Epithelial cell of esophagus (primary cell): Measurements from ENCODE around the gene ELOF1.
A peak's percentile ranks its signal among the peaks of the same experiment; 100 is the strongest.
"Not testable (repeated sequence)": the region's sequence is repeated elsewhere in the genome, so short reads cannot be mapped to it uniquely, and the experiment has no call there.

ENCODE experiments used
- DNase-seq: peaks from one replicate; pipeline ENCODE4 v3.0.0; 2010; ENCODE audit warnings: low read depth
- H3K4me3 ChIP-seq: 2 replicates; pipeline ENCODE4 v1.5.1; 2011; ENCODE audit warnings: mild to moderate bottlenecking, low read length, control low read depth
- CTCF ChIP-seq: IDR thresholded peaks from 2 replicates; pipeline ENCODE4 v1.5.1; 2011; ENCODE audit warnings: low read depth, mild to moderate bottlenecking, low read length, control low read depth, inconsistent platforms; ENCODE audit not compliant: insufficient read depth; ENCODE audit errors: missing control alignments

Gene ELOF1

GRCh38 chr19:11558881-11559828, at the start of gene ELOF1:
TSS of gene ELOF1 (minus strand) at chr19:11559230. CDS start at chr19:11554347, 4,883 bp downstream.
- H3K4me3 ChIP-seq = peak within 1 kb of the TSS; percentile 95
- peak; percentile 99 for DNase-seq
- TF ChIP-seq CTCF = peak; percentile 36

- no peak overlapping the region for H3K4me3 ChIP-seq
- no peak for TF ChIP-seq CTCF
- no peak for DNase-seq
Observed at GRCh38 chr19:11606484-11606883, 47.5 kb upstream of the ELOF1 start.

- H3K4me3 ChIP-seq, DNase-seq: not testable (repeated sequence)
Observed at GRCh38 chr19:11599704-11600103, 40.7 kb upstream of the ELOF1 start.

GRCh38 chr19:11598746-11599145, 39.7 kb upstream of the ELOF1 start:
- TF ChIP-seq CTCF = no peak
- no peak overlapping the region for H3K4me3 ChIP-seq

GRCh38 chr19:11598103-11598483, 39.1 kb upstream of the ELOF1 start:
- peak overlapping the region; percentile 95 for H3K4me3 ChIP-seq
- no peak for DNase-seq
- no peak for TF ChIP-seq CTCF

More at GRCh38 chr19:11598746-11599145, 39.7 kb upstream of the ELOF1 start:
- DNase-seq = no peak

GRCh38 chr19:11597202-11598102, 38.4 kb upstream of the ELOF1 start, which contains the start of gene ZNF627:
TSS of gene ZNF627 (plus strand) at chr19:11597483. CDS start at chr19:11597628, 145 bp downstream.
- peak within 1 kb of the TSS; percentile 95 for H3K4me3 ChIP-seq
- DNase-seq = peak; percentile 99
- peak; percentile 27 for TF ChIP-seq CTCF

GRCh38 chr19:11596156-11596555, 37.1 kb upstream of the ELOF1 start:
- TF ChIP-seq CTCF = no peak
- no peak overlapping the region for H3K4me3 ChIP-seq
- DNase-seq = no peak
